Right ventricle myocardium inferior (tissue), 1 donor: ENCODE results near the gene BFAR. TPM values are rescaled to one million over a fixed set of nuclear protein-coding genes. Genes with fewer than 3 reads are reported as not detected.
"Not testable (repeated sequence)": the region's sequence is repeated elsewhere in the genome, so short reads cannot be mapped to it uniquely, and the experiment has no call there.

Experiments used
- ATAC-seq: fragments of 200-7000 bp; cut with Tn5 transposase; one replicate; pipeline ENCODE4 v1.9.1; 2020; ENCODE audit warnings: mild to moderate bottlenecking, moderate library complexity
- DNase-seq: peaks from one replicate; pipeline ENCODE4 v3.0.0; 2021; ENCODE audit errors: missing footprints
- intact Hi-C: fragments of 100-400 bp; cut with DNase I; formaldehyde crosslinking; loops from one replicate; pipeline ENCODE4 v1.11.0; 2022
- total RNA-seq: library from RNA; stranded (reverse); fragmentation: NEBNext Ultra II Directional; extraction: Animal tissue kit (Norgen Biotek cat#: 25700); gene quantifications from one replicate; pipeline ENCODE4 v1.2.1, GENCODE V29; 2021
- donor health status: DM: no; HTN: yes; CAD: no; lungs with severe emphysema.

Gene BFAR
- total RNA-seq, 1 donor from 2014 or later = 26.0 TPM

DNA sequence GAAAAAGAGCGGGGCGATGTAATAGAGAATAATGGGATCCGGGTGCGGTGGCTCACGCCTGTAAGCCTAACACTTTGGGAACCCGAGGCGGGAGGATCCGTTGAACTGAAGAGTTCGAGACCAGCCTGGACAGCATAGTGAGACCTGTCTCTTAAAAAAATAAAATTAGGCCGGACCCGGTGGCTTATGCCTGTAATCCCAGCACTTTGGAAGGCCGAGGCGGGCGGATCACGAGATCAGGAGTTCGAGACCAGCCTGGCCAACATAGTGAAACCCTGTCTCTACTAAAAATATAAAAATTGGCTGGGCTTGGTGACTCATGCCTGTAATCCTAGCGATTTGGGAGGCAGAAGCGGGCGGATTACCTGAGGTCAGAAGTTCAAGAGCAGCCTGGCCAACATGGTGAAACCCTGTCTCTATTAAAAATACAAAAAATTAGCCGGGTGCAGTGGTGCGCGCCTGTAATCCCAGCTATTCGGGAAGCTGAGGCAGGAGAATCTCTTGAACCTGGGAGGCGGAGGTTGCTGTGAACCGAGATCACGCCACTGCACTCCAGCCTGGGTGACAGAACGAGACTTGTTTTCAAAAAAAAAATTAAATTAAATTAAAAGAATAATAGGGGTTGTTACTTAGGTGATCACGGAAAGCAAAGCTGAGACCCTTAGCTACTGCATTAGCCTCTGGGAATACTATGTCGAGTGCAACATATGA, 2.0 kb upstream of the BFAR start:
- ATAC-seq, DNase-seq: not testable (repeated sequence)
- intact Hi-C loops = loop anchor here (10.0 kb wide), 1 partner anchor 706 kb away; the partner anchor contains the start of gene ERCC4

DNA sequence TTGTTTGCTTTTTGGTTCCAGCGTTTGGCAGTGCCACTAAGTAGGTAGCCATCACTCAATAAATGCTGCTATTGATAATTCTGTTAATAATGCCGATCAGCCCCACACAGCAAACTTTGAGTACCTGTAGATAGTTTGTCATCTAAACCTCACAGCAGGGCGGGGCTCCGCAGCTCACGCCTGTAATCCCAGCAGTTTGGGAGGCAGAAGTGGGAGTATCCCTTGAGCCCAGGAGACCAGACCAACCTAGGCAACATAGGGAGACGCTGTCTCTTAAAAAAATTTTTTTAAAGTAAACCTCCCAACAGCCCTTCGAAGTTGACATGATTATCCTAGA, 1.6 kb downstream of the BFAR start:
- DNase-seq = no peak
- intact Hi-C loops = loop anchor here (10.0 kb wide), 1 partner anchor 710 kb away; the partner anchor contains the start of gene ERCC4
- ATAC-seq = no peak

GRCh38 chr16:14635395-14636165, 2.8 kb downstream of the BFAR start:
- DNase-seq = no peak
- intact Hi-C loops = loop anchor here (10.0 kb wide), 1 partner anchor 711 kb away; the partner anchor contains the start of gene ERCC4
- ATAC-seq = no peak

DNA sequence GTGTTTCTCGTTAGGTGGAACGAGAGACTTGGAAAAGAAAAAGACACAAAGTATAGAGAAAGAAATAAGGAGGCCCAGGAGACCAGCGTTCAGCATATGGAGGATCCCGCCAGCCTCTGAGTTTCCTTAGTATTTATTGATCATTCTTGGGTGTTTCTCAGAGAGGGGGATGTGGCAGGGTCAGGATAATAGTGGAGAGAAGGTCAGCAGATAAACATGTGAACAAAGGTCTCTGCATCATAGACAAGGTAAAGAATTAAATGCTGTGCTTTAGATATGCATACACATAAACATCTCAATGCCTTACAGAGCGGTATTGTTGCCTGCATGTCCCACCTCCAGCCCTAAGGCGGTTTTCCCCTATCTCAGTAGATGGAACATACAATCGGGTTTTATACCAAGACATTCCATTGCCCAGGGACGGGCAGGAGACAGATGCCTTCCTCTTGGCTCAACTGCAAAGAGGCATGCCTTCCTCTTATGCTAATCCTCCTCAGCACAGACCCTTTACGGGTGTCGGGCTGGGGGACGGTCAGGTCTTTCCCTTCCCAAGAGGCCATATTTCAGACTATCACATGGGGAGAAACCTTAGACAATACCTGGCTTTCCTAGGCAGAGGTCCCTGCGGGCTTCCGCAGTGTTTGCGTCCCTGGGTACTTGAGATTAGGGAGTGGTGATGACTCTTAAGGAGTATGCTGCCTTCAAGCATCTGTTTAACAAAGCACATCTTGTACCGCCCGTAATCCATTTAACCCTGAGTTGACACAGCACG, 3.6 kb downstream of the BFAR start:
- DNase-seq, ATAC-seq: not testable (repeated sequence)
- intact Hi-C loops = loop anchor here (10.0 kb wide), 1 partner anchor 712 kb away; the partner anchor contains the start of gene ERCC4

- not testable (repeated sequence) for ATAC-seq, DNase-seq
- intact Hi-C loops = loop anchor here (10.0 kb wide), 1 partner anchor 712 kb away; the partner anchor contains the start of gene ERCC4
Measured at GRCh38 chr16:14636951-14637240, 4.1 kb downstream of the BFAR start.

DNA sequence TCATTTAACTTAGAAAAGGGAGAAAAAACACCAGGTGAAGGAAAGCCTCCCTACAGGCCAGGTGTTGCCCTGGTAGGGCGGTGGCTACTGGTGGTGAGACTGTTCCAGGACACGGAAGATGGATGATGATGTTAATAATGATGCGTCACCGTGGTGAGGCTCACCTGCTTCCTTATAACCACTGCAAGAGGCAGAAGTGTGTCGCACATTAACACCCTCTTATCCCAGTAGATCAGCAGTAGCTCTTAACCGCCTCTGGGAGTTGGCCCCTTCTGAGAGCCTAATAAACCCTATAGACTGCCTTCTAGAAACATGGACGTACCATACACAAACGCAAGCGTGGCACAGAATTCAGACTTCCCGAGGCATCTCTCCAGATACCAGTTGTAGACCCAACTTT, 7.8 kb downstream of the BFAR start:
- intact Hi-C loops = no loop called here
- DNase-seq = no peak
- no peak for ATAC-seq

GRCh38 chr16:14641206-14641605, 8.5 kb downstream of the BFAR start:
- intact Hi-C loops = no loop called here
- ATAC-seq (no peak), DNase-seq (no peak)

GRCh38 chr16:14641926-14642325, 9.2 kb downstream of the BFAR start:
- intact Hi-C loops = no loop called here
- no peak for ATAC-seq
- no peak for DNase-seq

DNA sequence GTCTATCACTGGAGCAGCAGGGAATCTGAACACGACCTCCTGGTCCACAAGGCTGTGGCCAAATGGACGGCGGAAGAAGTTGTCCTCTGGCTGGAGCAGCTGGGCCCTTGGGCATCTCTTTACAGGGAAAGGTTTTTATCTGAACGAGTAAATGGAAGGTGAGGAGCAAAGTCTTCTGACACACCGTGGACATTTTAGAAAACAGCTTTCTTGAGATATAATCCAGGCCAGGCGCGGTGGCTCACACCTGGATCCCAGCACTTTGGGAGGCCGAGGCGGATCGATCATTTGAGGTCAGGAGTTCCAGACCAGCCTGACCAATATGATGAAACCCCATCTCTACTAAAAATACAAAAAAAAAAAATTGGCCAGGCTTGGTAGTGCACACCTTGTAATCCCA, 17.1 kb downstream of the BFAR start:
- intact Hi-C loops = no loop called here
- ATAC-seq (no peak), DNase-seq (no peak)

DNA sequence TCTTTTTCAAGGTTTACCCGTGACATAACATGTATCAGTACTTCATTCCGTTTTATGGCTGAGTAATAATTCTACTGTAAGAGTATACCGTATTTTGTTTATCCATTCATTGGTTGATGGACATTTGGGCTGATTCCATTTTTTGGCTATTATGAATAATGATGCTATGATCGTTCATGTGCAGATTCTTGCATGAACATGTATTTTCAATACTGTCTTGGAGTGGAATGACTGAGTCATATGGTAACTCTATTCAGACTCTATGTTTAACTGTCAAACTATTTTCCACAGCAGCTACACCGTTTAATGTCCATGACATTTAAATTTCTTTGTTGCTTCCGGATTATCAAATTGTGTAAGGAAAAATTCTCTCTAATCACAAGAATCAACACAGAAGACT, 17.9 kb downstream of the BFAR start:
- intact Hi-C loops = no loop called here
- ATAC-seq (no peak), DNase-seq (no peak)

- intact Hi-C loops = no loop called here
- ATAC-seq = no peak
- no peak for DNase-seq
Measured at GRCh38 chr16:14652726-14653125, 20.0 kb downstream of the BFAR start.

GRCh38 chr16:14658063-14658462, 25.3 kb downstream of the BFAR start:
- DNase-seq = no peak
- intact Hi-C loops = no loop called here
- no peak for ATAC-seq

DNA sequence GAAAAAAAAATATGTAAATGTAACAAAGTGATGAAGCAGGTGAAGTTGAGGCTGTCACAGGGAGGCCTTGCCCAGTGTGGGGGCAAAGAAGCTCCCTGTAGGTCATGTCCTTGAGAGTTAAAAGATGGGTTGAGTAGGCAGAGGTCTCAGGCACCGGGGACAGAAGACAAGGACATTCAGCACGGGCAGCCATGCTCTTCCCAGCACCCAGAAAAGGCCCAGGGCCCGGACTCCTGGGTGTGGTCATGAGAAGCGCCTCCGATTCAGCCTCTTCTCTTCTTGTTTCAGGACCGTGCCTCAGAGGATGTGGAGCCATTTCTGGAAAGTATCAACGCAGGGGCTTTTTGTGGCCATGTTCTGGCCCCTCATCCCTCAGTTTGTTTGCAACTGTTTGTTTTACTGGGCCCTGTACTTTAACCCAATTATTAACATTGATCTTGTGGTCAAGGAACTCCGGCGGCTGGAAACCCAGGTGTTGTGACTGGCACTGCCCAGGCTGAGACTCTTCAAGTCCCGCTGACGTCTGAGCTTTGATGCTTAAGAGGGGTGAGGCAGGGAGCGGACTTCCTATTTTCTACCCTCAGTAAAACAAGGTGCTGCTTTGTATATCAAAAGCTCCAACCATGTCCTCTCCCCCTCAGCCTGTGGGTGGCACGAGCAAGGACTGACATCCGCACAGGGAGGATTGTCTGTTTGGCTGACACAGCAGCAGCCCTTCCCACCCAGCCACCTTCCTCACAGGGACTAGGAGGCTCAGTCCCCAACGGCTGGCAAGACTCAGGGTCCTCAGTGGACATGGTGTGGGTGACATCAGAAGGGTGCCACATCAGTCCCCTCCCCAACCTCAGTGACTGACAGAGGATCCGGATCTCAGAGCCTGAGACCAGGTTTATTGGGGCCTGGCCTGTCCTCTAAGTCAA, 34.9 kb downstream of the BFAR start:
- DNase-seq (no peak), ATAC-seq (no peak)
- intact Hi-C loops = no loop called here

DNA sequence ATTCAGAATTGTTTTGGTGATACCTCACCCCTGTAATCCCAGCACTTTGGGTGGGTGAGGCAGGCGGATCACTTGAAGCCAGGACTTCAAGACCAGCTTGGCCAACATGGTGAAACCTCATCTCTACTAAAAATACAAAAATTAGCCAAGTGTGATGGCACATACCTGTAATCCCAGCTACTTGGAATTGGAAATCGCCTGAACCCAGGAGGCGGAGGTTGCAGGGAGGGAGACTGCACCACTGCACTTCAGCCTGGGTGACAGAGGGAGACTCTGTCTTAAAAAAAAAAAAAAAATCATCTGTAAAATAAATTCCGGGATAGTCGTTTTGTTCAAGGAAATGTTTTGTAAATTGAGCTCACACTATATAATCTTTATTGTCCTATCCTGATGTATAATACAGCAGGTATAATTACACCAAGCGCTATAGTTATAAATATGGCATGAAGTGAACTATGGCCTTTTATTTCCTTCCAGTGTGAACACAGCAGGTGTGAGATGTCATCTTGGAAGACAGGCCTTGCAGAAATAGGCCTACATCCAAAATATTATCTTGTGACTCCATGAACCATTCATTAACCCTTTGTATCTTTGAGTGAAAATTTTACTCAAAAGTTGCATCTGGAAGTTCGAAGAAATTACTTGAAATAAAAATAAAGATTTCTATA, 35.9 kb downstream of the BFAR start:
- intact Hi-C loops = no loop called here
- no peak for ATAC-seq
- DNase-seq = no peak

- intact Hi-C loops = no loop called here
- DNase-seq (no peak), ATAC-seq (no peak)
Measured at GRCh38 chr16:14669776-14670175, 37.0 kb downstream of the BFAR start.

DNA sequence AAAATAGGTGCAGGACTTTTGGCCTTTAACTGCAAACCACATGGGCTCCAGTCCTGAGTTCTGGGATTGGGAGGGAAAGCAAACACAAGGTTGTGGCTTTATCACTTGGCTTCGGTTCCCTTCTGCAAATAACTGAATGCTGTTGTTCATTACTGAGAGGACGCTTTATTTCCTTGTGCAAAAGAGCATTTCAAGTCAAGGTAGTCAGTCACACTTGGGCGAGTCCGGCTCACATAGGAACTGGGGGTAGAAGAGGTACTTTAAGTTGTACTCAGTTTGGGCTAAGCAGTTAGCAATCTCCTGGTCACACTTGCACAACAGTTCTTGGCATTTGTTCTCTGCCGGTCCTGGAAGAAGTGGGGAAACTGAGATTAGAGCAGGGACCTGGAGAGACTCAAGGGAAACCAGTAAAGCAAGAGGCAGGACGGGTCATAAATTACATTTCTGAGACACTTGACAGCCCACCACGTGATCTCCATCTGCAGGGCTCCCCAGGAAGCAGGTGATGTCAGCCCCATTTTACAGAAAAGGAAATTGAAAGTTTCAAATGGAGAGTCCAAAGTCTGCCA, 39.7 kb downstream of the BFAR start:
- DNase-seq (no peak), ATAC-seq (no peak)
- intact Hi-C loops = no loop called here

DNA sequence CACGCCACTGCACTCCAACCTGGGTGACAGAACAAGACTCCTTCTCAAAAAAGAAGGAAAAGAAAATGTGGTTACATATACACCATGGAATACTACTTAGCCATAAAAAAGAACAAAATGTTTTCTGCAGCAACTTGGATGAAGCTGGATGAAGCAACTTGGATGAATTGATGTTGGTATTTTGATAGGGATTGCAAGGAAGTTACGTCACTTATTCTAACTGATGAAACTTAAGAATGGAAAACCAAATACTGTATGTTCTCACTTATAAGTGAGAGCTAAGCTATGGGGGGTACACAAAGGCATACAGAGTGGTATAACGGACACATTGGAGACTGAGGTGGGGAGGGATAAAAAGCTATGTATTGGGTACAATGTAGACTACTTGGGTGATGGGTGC, 43.9 kb downstream of the BFAR start:
- ATAC-seq = no peak
- DNase-seq = no peak
- intact Hi-C loops = no loop called here

GRCh38 chr16:14677627-14678026, 44.9 kb downstream of the BFAR start:
- intact Hi-C loops = no loop called here
- ATAC-seq = no peak

More at GRCh38 chr16:14677627-14678026, 44.9 kb downstream of the BFAR start:
- DNase-seq = no peak
